Stomach (tissue), 4 donors: ENCODE data around the gene GPD2.

Experiments used
- CTCF ChIP-seq, 7 experiments: fragments of 450-650 bp in 4 of 7; fragments of 200-600 bp in 3 of 7; sonication (generic) in 3 of 7; IDR thresholded peaks; one replicate each; pipeline ENCODE4 v1.5.1; 2016 to 2019; ENCODE audit warnings: antibody characterized with exemption in 7 of 7, control low read depth in 2 of 7, mild to moderate bottlenecking in 1 of 7
- EP300 ChIP-seq: sonication (generic); formaldehyde crosslinking; IDR thresholded peaks from one replicate; pipeline ENCODE4 v1.6.1; 2017; ENCODE audit warnings: antibody characterized with exemption
- POLR2A ChIP-seq, 4 donors: fragments of 450-650 bp; IDR thresholded peaks; one replicate each; pipeline ENCODE4 v1.6.1; 2016; ENCODE audit warnings: antibody characterized with exemption in 4 of 4, control low read depth in 2 of 4, mild to moderate bottlenecking in 1 of 4, moderate library complexity in 1 of 4

DNA sequence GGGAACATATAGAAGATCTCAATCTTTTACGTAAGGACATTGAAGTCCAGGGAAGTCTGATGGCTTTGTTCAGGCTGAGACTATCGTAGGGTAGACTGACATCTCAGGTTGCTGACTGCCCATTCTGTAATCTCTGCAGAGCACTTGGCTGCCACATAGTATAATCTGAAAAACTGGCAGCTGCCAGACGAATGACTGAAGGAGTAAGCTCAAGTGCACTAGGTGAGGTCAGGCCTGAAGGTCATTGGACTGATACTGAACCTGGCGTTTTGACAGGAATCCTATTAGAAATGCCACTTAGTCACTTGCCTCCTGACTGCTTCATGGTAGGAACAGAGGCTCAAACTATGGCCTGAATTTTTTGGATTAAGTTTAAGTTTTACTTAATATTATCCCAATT, 23.5 kb downstream of the GPD2 start:
- TF ChIP-seq EP300 (no peak), CTCF (IDR thresholded peaks at IDR 0.05) (no peak), POLR2A (IDR thresholded peaks at IDR 0.05) (no peak)
